PFSK-1 (cell line): ENCODE data around the gene PTPRN2.

Experiments used
- POLR2AphosphoS5 ChIP-seq: IDR thresholded peaks from 2 replicates; pipeline ENCODE4 v1.6.1; 2012; ENCODE audit warnings: low read depth, mild to moderate bottlenecking, control low read depth, low read length, moderate library complexity
- REST ChIP-seq, 2 experiments: IDR thresholded peaks; 2 replicates each; pipeline versions ENCODE4 v1.6.1 to v1.8.0; 2011 to 2012; ENCODE audit warnings: low read depth in 2 of 2, low read length in 2 of 2, control low read depth in 1 of 2, inconsistent platforms in 1 of 2, mild to moderate bottlenecking in 1 of 2, moderate library complexity in 1 of 2; ENCODE audit not compliant: insufficient read depth in 1 of 2
- SIN3A ChIP-seq: IDR thresholded peaks from 2 replicates; pipeline ENCODE4 v1.6.1; 2012; ENCODE audit warnings: mild to moderate bottlenecking, low read length, moderate library complexity, borderline replicate concordance; ENCODE audit not compliant: insufficient read depth
- TAF1 ChIP-seq: IDR thresholded peaks from 2 replicates; pipeline ENCODE4 v1.6.1; 2012; ENCODE audit warnings: low read length, control low read depth, borderline replicate concordance; ENCODE audit not compliant: insufficient read depth

GRCh38 chr7:158555034-158555520, 32.5 kb downstream of the PTPRN2 start:
- TF ChIP-seq POLR2AphosphoS5 (no peak), REST (IDR thresholded peaks at IDR 0.05; ENCODE audit: insufficient read depth in 1 of 2, low read depth in 2 of 2, low read length in 2 of 2) (no peak), TAF1 (no peak), SIN3A (no peak)
